Esophagus muscularis mucosa (tissue), 4 donors: ENCODE data around the gene ARFGAP3. TPM values are rescaled to one million over a fixed set of nuclear protein-coding genes. Genes with fewer than 3 reads are reported as not detected.

ENCODE experiments used
- DNase-seq: peaks from one replicate; pipeline ENCODE4 v3.0.0-alpha.2; 2017; ENCODE audit errors: extremely low spot score
- H3K27ac ChIP-seq, 4 donors: fragments of 200-600 bp; sonication (generic); replicated peaks in 1 of 4; 1 replicate in 3 of 4; 2 replicates in 1 of 4; pipeline ENCODE4 v1.5.1; 2016 to 2019; ENCODE audit warnings: mild to moderate bottlenecking in 1 of 4
- H3K27me3 ChIP-seq, 4 donors: fragments of 200-600 bp; sonication (generic); one replicate each; pipeline versions ENCODE4 v1.5.1 to v1.6.0; 2016 to 2019
- H3K36me3 ChIP-seq, 4 donors: fragments of 200-600 bp; sonication (generic); one replicate each; pipeline ENCODE4 v1.5.1; 2016 to 2019
- H3K4me1 ChIP-seq, 4 donors: fragments of 200-600 bp; sonication (generic); one replicate each; pipeline ENCODE4 v1.5.1; 2016 to 2019
- H3K4me3 ChIP-seq, 4 donors: fragments of 200-600 bp; sonication (generic); 1 replicate in 2 of 4; 2 replicates in 2 of 4; pipeline ENCODE4 v1.5.1; 2016 to 2019; ENCODE audit warnings: mild to moderate bottlenecking in 4 of 4, moderate library complexity in 1 of 4
- H3K9me3 ChIP-seq, 4 donors: fragments of 200-600 bp; sonication (generic); 1 replicate in 3 of 4; 2 replicates in 1 of 4; pipeline ENCODE4 v1.5.1; 2016 to 2019
- CTCF ChIP-seq, 3 experiments: fragments of 200-600 bp in 2 of 3; fragments of 450-650 bp in 1 of 3; sonication (generic) in 2 of 3; IDR thresholded peaks; one replicate each; pipeline ENCODE4 v1.5.1; 2017 to 2019; ENCODE audit warnings: antibody characterized with exemption in 3 of 3, mild to moderate bottlenecking in 2 of 3, moderate library complexity in 1 of 3
- EP300 ChIP-seq: sonication (generic); formaldehyde crosslinking; IDR thresholded peaks from one replicate; pipeline ENCODE4 v1.6.1; 2017; ENCODE audit warnings: antibody characterized with exemption
- POLR2A ChIP-seq: fragments of 450-650 bp; IDR thresholded peaks from one replicate; pipeline ENCODE4 v1.6.1; 2017; ENCODE audit warnings: antibody characterized with exemption, moderate library complexity, mild to moderate bottlenecking, low read depth
- POLR2AphosphoS5 ChIP-seq, 2 donors: sonication (generic); formaldehyde crosslinking; IDR thresholded peaks; one replicate each; pipeline ENCODE4 v1.6.1; 2017; ENCODE audit warnings: antibody characterized with exemption in 2 of 2
- WGBS: methylation state at CpG from one replicate; pipeline ENCODE4 v1.1.5; 2018; 5-methylcytosine and 5-hydroxymethylcytosine counted together
- intact Hi-C: fragments of 100-400 bp; cut with DNase I; formaldehyde crosslinking; loops from one replicate; pipeline ENCODE4 v1.15.1; 2023
- total RNA-seq, 4 donors: library from RNA; depleted of rRNA; stranded (reverse); fragments of >200 nt; gene quantifications; one replicate each; pipeline versions ENCODE4 v1.1.0 to v1.2.1, GENCODE V29; 2016

ARFGAP3 gene
- total RNA-seq, 4 donors from 2014 or later: 38.8 to 63.5 (median 41.4) TPM

GRCh38 chr22:42805998-42806830 is 50.9 kb downstream of the ARFGAP3 start:
- intact Hi-C loops: no loop called here
- H3K9me3 ChIP-seq: no peaks in the 10 kb centered on the region
- H3K36me3 ChIP-seq: peaks cover 45 to 99% (median 89%) of the 10 kb centered on the region in 4 donors
- DNase-seq: no peak
- H3K27ac ChIP-seq: peak overlapping the region; percentile 49 to 82 (median 68)
- H3K4me3 ChIP-seq: no peak overlapping the region
- peaks cover 14 to 24% (median 20%) of the 10 kb centered on the region in 4 donors for H3K4me1 ChIP-seq
- H3K27me3 ChIP-seq: no peaks in the 10 kb centered on the region
- TF ChIP-seq CTCF (IDR thresholded peaks at IDR 0.05) (no peak), POLR2A (no peak), EP300 (no peak), POLR2AphosphoS5 (IDR thresholded peaks at IDR 0.05) (no peak)
- 70% methylated on average over 10 of the region's 15 CpGs for WGBS

- Histone ChIP-seq H3K4me1 (peaks cover 14 to 24% (median 20%) of the 10 kb centered on the region in 4 donors), H3K27me3 (no peaks in the 10 kb centered on the region), H3K36me3 (peaks cover 37 to 99% (median 89%) of the 10 kb centered on the region in 4 donors), H3K4me3 (no peak overlapping the region), H3K27ac (peak overlapping the region; percentile 49 to 82 (median 68)), H3K9me3 (no peaks in the 10 kb centered on the region)
- WGBS: 67% methylated on average over 8 of the region's 13 CpGs
- no peak for DNase-seq
- no peak for TF ChIP-seq EP300
- TF ChIP-seq POLR2AphosphoS5 (IDR thresholded peaks at IDR 0.05): peak; percentile 2 to 14
- no peak for TF ChIP-seq POLR2A
- intact Hi-C loops: no loop called here
These were observed 51.8 kb downstream of the ARFGAP3 start for GRCh38 chr22:42805016-42805997.

- no peak overlapping the region for H3K4me3 ChIP-seq
- peak overlapping the region in 1 of 4 donors; percentile 13 for H3K27ac ChIP-seq
- peaks cover 14 to 24% (median 20%) of the 10 kb centered on the region in 4 donors for H3K4me1 ChIP-seq
- no peaks in the 10 kb centered on the region for H3K9me3 ChIP-seq
- 76% methylated on average over 6 of the region's 7 CpGs for WGBS
- intact Hi-C loops: no loop called here
- peaks cover 26 to 99% (median 85%) of the 10 kb centered on the region in 4 donors for H3K36me3 ChIP-seq
- H3K27me3 ChIP-seq: no peaks in the 10 kb centered on the region
- no peak for DNase-seq
- TF ChIP-seq EP300 (no peak), POLR2AphosphoS5 (IDR thresholded peaks at IDR 0.05) (no peak), POLR2A (no peak), CTCF (IDR thresholded peaks at IDR 0.05) (no peak)
These were observed 53.7 kb downstream of the ARFGAP3 start for GRCh38 chr22:42803389-42803788.

- DNase-seq: no peak
- TF ChIP-seq POLR2A (no peak), CTCF (IDR thresholded peaks at IDR 0.05) (no peak), EP300 (no peak), POLR2AphosphoS5 (IDR thresholded peaks at IDR 0.05) (no peak)
- Histone ChIP-seq H3K27me3 (no peaks in the 10 kb centered on the region), H3K27ac (no peak overlapping the region), H3K9me3 (no peaks in the 10 kb centered on the region), H3K4me3 (no peak overlapping the region), H3K36me3 (peaks cover 17 to 95% (median 81%) of the 10 kb centered on the region in 4 donors), H3K4me1 (peaks cover 17 to 32% (median 29%) of the 10 kb centered on the region in 4 donors)
- WGBS: 86% methylated on average over 5 of the region's 12 CpGs
- intact Hi-C loops: no loop called here
These were observed 55.6 kb downstream of the ARFGAP3 start for GRCh38 chr22:42801252-42802080.
